Measurements from ENCODE around the gene SLC22A2.

Gene SLC22A2

DNA sequence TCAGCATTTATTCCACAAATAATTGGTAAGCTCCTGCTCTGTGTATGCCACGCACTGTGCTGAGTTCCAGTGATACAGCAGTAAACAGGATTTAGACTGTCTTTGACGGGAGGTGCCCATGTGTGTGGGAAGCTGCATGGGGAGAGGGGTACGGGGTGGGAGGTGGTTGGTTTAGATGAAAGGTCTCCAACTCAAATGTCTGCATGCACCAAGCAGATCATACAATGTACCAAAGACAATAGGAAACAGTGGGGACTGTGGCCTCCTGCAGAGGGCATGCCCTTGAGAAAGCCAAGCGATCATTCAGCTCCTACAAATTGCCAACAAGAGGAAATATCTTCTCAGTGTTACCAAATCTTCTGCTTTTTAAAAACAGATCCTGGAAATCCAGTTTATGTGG, 36.1 kb downstream of the SLC22A2 start:
- TF ChIP-seq, protein P1, sequence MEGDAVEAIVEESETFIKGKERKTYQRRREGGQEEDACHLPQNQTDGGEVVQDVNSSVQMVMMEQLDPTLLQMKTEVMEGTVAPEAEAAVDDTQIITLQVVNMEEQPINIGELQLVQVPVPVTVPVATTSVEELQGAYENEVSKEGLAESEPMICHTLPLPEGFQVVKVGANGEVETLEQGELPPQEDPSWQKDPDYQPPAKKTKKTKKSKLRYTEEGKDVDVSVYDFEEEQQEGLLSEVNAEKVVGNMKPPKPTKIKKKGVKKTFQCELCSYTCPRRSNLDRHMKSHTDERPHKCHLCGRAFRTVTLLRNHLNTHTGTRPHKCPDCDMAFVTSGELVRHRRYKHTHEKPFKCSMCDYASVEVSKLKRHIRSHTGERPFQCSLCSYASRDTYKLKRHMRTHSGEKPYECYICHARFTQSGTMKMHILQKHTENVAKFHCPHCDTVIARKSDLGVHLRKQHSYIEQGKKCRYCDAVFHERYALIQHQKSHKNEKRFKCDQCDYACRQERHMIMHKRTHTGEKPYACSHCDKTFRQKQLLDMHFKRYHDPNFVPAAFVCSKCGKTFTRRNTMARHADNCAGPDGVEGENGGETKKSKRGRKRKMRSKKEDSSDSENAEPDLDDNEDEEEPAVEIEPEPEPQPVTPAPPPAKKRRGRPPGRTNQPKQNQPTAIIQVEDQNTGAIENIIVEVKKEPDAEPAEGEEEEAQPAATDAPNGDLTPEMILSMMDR (IDR thresholded peaks at IDR 0.05; ENCODE audit: low read depth, low read length): no peak
- H3K4me3 ChIP-seq (ENCODE audit: low read depth, low read length): no peak overlapping the region

DNA sequence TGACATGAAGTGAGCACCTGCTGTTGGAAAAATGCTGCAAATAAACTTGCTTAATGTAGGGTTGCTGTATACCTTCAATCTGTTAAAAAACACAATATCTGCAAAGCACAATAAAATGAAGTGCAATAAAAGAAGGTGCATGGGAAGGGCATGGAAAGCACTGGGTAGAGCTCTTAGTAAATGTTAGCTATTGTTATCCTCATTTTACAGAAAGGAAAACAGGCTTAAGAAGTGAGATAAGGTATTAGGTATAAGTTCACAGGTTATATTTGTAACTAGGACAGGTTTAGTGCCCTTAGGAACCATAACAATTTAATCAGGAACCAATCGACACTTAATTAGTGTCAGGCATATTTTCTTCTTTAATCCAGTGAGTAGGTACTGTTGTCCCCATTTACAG, 36.7 kb downstream of the SLC22A2 start:
- TF ChIP-seq, protein P1 (IDR thresholded peaks at IDR 0.05; ENCODE audit: low read depth, low read length): no peak
- no peak overlapping the region for H3K4me3 ChIP-seq (ENCODE audit: low read depth, low read length)

- TF ChIP-seq, protein P1 (IDR thresholded peaks at IDR 0.05; ENCODE audit: low read depth, low read length): no peak
- H3K4me3 ChIP-seq (ENCODE audit: low read depth, low read length): no peak overlapping the region
Observed at GRCh38 chr6:160221423-160221822, 37.2 kb downstream of the SLC22A2 start.

DNA sequence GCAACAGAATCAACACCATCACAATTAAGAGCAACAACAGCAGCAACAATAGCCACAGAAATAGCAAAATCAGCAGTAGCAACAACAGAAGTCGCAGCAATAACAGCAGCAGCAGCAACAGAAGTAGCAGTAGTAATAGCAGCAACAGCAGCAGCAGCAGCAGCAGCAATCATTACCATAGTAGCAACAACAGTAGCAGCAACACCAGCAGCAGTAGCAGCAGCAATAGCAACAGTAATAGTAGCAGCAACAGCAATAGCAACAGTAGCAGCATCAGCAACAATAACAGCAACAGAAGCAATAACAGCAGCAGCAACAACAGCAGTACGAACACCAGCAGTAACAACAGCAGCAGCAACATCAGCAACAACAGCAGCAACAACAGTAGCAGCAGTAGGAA, 39.8 kb downstream of the SLC22A2 start:
- no peak overlapping the region for H3K4me3 ChIP-seq (ENCODE audit: low read depth, low read length)
- TF ChIP-seq, protein P1 (IDR thresholded peaks at IDR 0.05; ENCODE audit: low read depth, low read length): no peak

DNA sequence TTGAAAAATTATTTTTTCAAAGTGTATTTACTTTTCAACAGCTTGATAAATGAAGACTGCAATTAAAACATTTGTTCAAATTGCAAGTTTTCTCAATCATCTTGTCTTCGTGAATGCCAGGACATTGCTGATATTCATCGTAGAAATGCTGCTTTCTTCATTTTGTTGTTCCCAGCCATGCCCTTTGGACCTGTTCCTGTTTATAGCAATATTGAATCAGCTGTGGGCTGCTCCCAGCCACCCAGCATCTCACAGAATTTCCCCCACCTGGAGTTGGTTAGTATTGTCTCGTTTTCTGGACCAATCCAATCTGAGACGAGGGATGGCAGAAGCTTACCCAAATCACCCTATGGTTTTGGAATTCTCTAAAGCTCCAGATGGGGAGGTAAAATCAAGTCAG, 40.8 kb downstream of the SLC22A2 start:
- no peak overlapping the region for H3K4me3 ChIP-seq (ENCODE audit: low read depth, low read length)
- TF ChIP-seq, protein P1 (IDR thresholded peaks at IDR 0.05; ENCODE audit: low read depth, low read length): no peak

DNA sequence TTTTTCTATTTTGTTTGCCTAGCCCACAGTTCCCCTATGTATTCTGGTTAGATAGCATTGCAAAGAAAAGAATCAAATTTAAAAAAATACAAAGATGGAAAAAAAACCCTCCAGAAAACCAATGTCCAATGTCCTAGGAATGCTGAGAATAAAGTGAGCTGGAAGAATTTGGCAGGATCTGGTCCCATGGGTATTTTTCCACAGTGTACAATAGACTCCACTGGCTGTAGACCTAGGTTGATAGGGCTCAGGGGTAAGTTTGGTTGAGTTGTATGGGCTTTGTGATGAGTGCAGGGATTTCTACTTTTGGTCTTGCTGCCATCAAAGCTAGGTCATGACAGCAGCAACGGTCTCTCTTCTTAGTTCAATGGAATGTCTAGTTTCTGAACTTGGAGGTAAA, 41.5 kb downstream of the SLC22A2 start:
- H3K4me3 ChIP-seq (ENCODE audit: low read depth, low read length): no peak overlapping the region
- TF ChIP-seq, protein P1 (IDR thresholded peaks at IDR 0.05; ENCODE audit: low read depth, low read length): no peak

DNA sequence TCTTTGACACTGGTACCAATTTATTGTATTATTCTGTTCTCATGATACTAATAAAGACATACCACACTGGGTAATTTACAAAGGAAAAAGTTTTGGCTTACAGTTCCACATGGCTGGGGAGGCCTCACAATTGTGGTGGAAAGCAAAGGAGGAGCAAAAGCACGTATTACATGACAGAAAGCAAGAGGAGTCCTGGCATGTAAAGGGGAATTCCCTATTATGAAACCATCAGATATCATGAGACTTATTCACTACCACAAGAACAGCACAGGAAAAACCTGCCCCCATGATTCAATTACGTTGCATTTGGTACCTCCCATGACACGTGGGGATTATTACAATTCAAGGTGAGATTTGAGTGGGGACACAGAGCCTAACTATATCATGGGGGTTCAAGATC, 43.4 kb downstream of the SLC22A2 start:
- no peak overlapping the region for H3K4me3 ChIP-seq (ENCODE audit: low read depth, low read length)
- TF ChIP-seq, protein P1 (IDR thresholded peaks at IDR 0.05; ENCODE audit: low read depth, low read length): no peak
